ENCODE data around the gene MBLAC1.

GRCh38 chr7:100124301-100125230, 2.2 kb upstream of the MBLAC1 start:
- TF ChIP-seq ZNF449 (CRISPR knock-in tag; IDR thresholded peaks at IDR 0.05) (no peak), HNRNPL (IDR thresholded peaks at IDR 0.05; ENCODE audit: low read depth, low read length) (no peak), POLR2AphosphoS5 (IDR thresholded peaks at IDR 0.05; ENCODE audit: control insufficient read depth, insufficient read depth, low read depth, low read length) (peak; percentile 8; the same call in 1 of the 2 replicates), BCL6 (CRISPR knock-in tag; IDR thresholded peaks at IDR 0.05) (no peak), ZBTB17 (CRISPR knock-in tag; IDR thresholded peaks at IDR 0.05) (no peak), TAL1 (IDR thresholded peaks at IDR 0.05) (no peak), SMAD4 (CRISPR knock-in tag; conservative IDR thresholded peaks at IDR 0.05) (peak; percentile 52)
- TF ChIP-seq, protein P1, sequence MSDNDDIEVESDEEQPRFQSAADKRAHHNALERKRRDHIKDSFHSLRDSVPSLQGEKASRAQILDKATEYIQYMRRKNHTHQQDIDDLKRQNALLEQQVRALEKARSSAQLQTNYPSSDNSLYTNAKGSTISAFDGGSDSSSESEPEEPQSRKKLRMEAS (CRISPR knock-in tag; IDR thresholded peaks at IDR 0.05), result no peak
- TF ChIP-seq, protein P2, sequence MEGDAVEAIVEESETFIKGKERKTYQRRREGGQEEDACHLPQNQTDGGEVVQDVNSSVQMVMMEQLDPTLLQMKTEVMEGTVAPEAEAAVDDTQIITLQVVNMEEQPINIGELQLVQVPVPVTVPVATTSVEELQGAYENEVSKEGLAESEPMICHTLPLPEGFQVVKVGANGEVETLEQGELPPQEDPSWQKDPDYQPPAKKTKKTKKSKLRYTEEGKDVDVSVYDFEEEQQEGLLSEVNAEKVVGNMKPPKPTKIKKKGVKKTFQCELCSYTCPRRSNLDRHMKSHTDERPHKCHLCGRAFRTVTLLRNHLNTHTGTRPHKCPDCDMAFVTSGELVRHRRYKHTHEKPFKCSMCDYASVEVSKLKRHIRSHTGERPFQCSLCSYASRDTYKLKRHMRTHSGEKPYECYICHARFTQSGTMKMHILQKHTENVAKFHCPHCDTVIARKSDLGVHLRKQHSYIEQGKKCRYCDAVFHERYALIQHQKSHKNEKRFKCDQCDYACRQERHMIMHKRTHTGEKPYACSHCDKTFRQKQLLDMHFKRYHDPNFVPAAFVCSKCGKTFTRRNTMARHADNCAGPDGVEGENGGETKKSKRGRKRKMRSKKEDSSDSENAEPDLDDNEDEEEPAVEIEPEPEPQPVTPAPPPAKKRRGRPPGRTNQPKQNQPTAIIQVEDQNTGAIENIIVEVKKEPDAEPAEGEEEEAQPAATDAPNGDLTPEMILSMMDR (IDR thresholded peaks at IDR 0.05 in 2 of 3, conservative IDR thresholded peaks at IDR 0.05 in 1 of 3; ENCODE audit: insufficient read depth in 2 of 3, low read depth in 1 of 3, low read length in 3 of 3), result no peak
